DOHH2 (cell line): ENCODE measurements around the gene CYYR1.

Experiments used
- H3F3A ChIP-seq: fragments of 200-600 bp; sonication (generic), shearing (Covaris generic); 2 replicates; pipeline ENCODE4 v1.6.0; 2016; ENCODE audit warnings: antibody characterized with exemption, mild to moderate bottlenecking; ENCODE audit not compliant: control insufficient read depth, insufficient read depth
- H3K27ac ChIP-seq: fragments of 200-600 bp; sonication (generic); 2 replicates; pipeline ENCODE4 v1.5.1; 2014; ENCODE audit warnings: low read depth, mild to moderate bottlenecking, low read length, moderate library complexity
- H3K27me3 ChIP-seq: fragments of 200-600 bp; sonication (generic); 2 replicates; pipeline ENCODE4 v1.6.1; 2014; ENCODE audit warnings: mild to moderate bottlenecking, low read length, mixed read lengths; ENCODE audit not compliant: control insufficient read depth
- H3K36me3 ChIP-seq: fragments of 200-600 bp; sonication (generic); 2 replicates; pipeline ENCODE4 v1.6.1; 2014; ENCODE audit warnings: mild to moderate bottlenecking, low read length, moderate library complexity, mixed read lengths; ENCODE audit not compliant: control insufficient read depth
- H3K4me1 ChIP-seq: fragments of 200-600 bp; sonication (generic); 2 replicates; pipeline ENCODE4 v1.6.1; 2014; ENCODE audit warnings: mild to moderate bottlenecking, low read length, mixed read lengths; ENCODE audit not compliant: control insufficient read depth
- H3K4me2 ChIP-seq: fragments of 200-600 bp; sonication (generic); 2 replicates; pipeline ENCODE4 v1.6.0; 2014; ENCODE audit warnings: mild to moderate bottlenecking, low read length, moderate library complexity
- H3K4me3 ChIP-seq: fragments of 200-600 bp; sonication (generic); 2 replicates; pipeline ENCODE4 v1.5.1; 2014; ENCODE audit warnings: mild to moderate bottlenecking, low read length, mixed read lengths
- H3K79me2 ChIP-seq: fragments of 200-600 bp; sonication (generic); 2 replicates; pipeline ENCODE4 v1.6.1; 2014; ENCODE audit warnings: mild to moderate bottlenecking, low read length, mixed read lengths; ENCODE audit not compliant: control insufficient read depth
- H3K9me2 ChIP-seq: fragments of 200-600 bp; sonication (generic); replicated peaks from 2 replicates; pipeline ENCODE4 v1.6.1; 2014; ENCODE audit warnings: mild to moderate bottlenecking, low read length, mixed read lengths; ENCODE audit not compliant: control insufficient read depth
- H3K9me3 ChIP-seq: fragments of 200-600 bp; sonication (generic); 2 replicates; pipeline ENCODE4 v1.6.1; 2014; ENCODE audit warnings: antibody characterized with exemption, low read length, mixed read lengths; ENCODE audit not compliant: control insufficient read depth, insufficient read depth
- H4K20me1 ChIP-seq: fragments of 200-600 bp; sonication (generic); 2 replicates; pipeline ENCODE4 v1.6.0; 2014; ENCODE audit warnings: low read depth, mild to moderate bottlenecking, antibody characterized with exemption, low read length, moderate library complexity; ENCODE audit not compliant: control insufficient read depth, insufficient read depth
- EZH2phosphoT487 ChIP-seq: fragments of 200-600 bp; sonication (generic); IDR thresholded peaks from 2 replicates; pipeline ENCODE4 v1.6.1; 2017; ENCODE audit warnings: borderline replicate concordance, mild to moderate bottlenecking, antibody characterized with exemption, low read length, moderate library complexity, mixed read lengths
- TF ChIP-seq, protein P1 (sequence below): fragments of 200-600 bp; sonication (generic); IDR thresholded peaks from one replicate; pipeline ENCODE4 v1.5.1; 2014; ENCODE audit warnings: antibody characterized with exemption, mild to moderate bottlenecking, low read depth, low read length; ENCODE audit not compliant: poor library complexity, severe bottlenecking

CYYR1 gene

GRCh38 chr21:26445440-26445839, 127.6 kb downstream of the CYYR1 start:
- TF ChIP-seq EZH2phosphoT487: no peak
- TF ChIP-seq, protein P1, sequence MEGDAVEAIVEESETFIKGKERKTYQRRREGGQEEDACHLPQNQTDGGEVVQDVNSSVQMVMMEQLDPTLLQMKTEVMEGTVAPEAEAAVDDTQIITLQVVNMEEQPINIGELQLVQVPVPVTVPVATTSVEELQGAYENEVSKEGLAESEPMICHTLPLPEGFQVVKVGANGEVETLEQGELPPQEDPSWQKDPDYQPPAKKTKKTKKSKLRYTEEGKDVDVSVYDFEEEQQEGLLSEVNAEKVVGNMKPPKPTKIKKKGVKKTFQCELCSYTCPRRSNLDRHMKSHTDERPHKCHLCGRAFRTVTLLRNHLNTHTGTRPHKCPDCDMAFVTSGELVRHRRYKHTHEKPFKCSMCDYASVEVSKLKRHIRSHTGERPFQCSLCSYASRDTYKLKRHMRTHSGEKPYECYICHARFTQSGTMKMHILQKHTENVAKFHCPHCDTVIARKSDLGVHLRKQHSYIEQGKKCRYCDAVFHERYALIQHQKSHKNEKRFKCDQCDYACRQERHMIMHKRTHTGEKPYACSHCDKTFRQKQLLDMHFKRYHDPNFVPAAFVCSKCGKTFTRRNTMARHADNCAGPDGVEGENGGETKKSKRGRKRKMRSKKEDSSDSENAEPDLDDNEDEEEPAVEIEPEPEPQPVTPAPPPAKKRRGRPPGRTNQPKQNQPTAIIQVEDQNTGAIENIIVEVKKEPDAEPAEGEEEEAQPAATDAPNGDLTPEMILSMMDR: no peak

DNA sequence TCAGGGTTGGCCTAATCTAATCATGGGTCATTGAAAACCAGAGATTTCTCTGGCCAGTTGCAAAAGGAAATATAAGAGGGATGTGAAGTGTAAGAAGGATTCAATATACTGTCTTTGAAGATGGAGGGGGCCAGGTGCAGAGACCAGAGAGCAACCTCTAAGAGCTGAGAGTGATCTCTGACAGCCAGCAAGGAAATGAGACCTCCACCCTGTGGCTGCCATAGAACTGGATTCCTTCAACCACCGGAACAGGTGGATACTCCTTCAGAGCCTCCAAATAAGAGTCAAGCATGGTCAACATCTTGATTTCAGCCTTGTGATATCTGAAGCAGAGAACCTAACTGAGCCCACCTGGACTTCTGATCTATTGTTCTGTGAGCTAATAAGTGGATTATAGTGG, 128.4 kb downstream of the CYYR1 start:
- no peaks in the 10 kb centered on the region; the same call in 1 of the 2 replicates for H3K9me2 ChIP-seq
- no peak overlapping the region for H3K4me2 ChIP-seq
- H3K27ac ChIP-seq: no peak overlapping the region
- H3K4me1 ChIP-seq: no peaks in the 10 kb centered on the region
- no peaks in the 10 kb centered on the region for H4K20me1 ChIP-seq
- no peak overlapping the region for H3K4me3 ChIP-seq
- no peaks in the 10 kb centered on the region for H3K79me2 ChIP-seq
- no peaks in the 10 kb centered on the region for H3K27me3 ChIP-seq
- no peaks in the 10 kb centered on the region for H3K9me3 ChIP-seq
- no peaks in the 10 kb centered on the region for H3K36me3 ChIP-seq
- TF ChIP-seq, protein P1: no peak
- no peak for TF ChIP-seq EZH2phosphoT487
- no peaks in the 10 kb centered on the region for H3F3A ChIP-seq

More at GRCh38 chr21:26445440-26445839, 127.6 kb downstream of the CYYR1 start:
- Histone ChIP-seq H3K4me1 (no peaks in the 10 kb centered on the region), H3K9me3 (no peaks in the 10 kb centered on the region), H3K27me3 (no peaks in the 10 kb centered on the region), H3K79me2 (no peaks in the 10 kb centered on the region), H3K36me3 (no peaks in the 10 kb centered on the region), H3K4me3 (no peak overlapping the region), H4K20me1 (no peaks in the 10 kb centered on the region), H3K4me2 (no peak overlapping the region), H3K27ac (no peak overlapping the region), H3K9me2 (no peaks in the 10 kb centered on the region; the same call in 1 of the 2 replicates), H3F3A (no peaks in the 10 kb centered on the region)

- no peaks in the 10 kb centered on the region for H3K79me2 ChIP-seq
- no peak overlapping the region for H3K4me2 ChIP-seq
- no peak for TF ChIP-seq EZH2phosphoT487
- TF ChIP-seq, protein P1: no peak
- no peaks in the 10 kb centered on the region for H3F3A ChIP-seq
- H3K4me3 ChIP-seq: no peak overlapping the region
- H3K9me2 ChIP-seq: no peaks in the 10 kb centered on the region; the same call in 1 of the 2 replicates
- no peak overlapping the region for H3K27ac ChIP-seq
- H3K27me3 ChIP-seq: no peaks in the 10 kb centered on the region
- H3K9me3 ChIP-seq: no peaks in the 10 kb centered on the region
- H4K20me1 ChIP-seq: no peaks in the 10 kb centered on the region
- no peaks in the 10 kb centered on the region for H3K4me1 ChIP-seq
- H3K36me3 ChIP-seq: no peaks in the 10 kb centered on the region
Observed at GRCh38 chr21:26443867-26444266, 129.2 kb downstream of the CYYR1 start.
